ENCODE data around the gene DUSP14.

Gene DUSP14

GRCh38 chr17:37562016-37562745, 72.5 kb downstream of the DUSP14 start:
- Histone ChIP-seq H3K27ac (ENCODE audit: low read length) (no peak overlapping the region), H3K4me3 (ENCODE audit: low read length in 2 of 2) (no peak overlapping the region), H3K9ac (ENCODE audit: low read length in 2 of 2) (no peak overlapping the region), H3K36me3 (ENCODE audit: control insufficient read depth in 2 of 2, insufficient read depth in 2 of 2, low read length in 2 of 2) (peaks cover 20 to 31% of the 10 kb centered on the region in 2 donors), H3K9me3 (ENCODE audit: control insufficient read depth in 2 of 2, low read length in 2 of 2) (no peaks in the 10 kb centered on the region), H3K27me3 (ENCODE audit: control insufficient read depth in 1 of 2, insufficient read depth in 2 of 2, low read length in 2 of 2) (no peaks in the 10 kb centered on the region), H3K4me1 (ENCODE audit: control insufficient read depth, insufficient read depth, low read length) (no peaks in the 10 kb centered on the region)

All from stomach smooth muscle (tissue), 2 donors.